MG63 (cell line): ENCODE measurements around the gene NAT9. TPM values are rescaled to one million over a fixed set of nuclear protein-coding genes. Genes with fewer than 3 reads are reported as not detected.

ENCODE experiments used
- DNase-seq: peaks from one replicate; pipeline ENCODE4 v3.0.0-alpha.2; 2020
- H3K27me3 ChIP-seq: fragments of 250-450 bp; sonication (Bioruptor Pico); 2 replicates; pipeline ENCODE4 v1.5.1; 2020; ENCODE audit warnings: mild to moderate bottlenecking, moderate library complexity
- H3K36me3 ChIP-seq: fragments of 250-450 bp; sonication (Bioruptor Pico); 2 replicates; pipeline ENCODE4 v1.5.1; 2020; ENCODE audit warnings: mild to moderate bottlenecking, moderate library complexity
- H3K4me3 ChIP-seq: fragments of 250-450 bp; sonication (Bioruptor Pico); 2 replicates; pipeline ENCODE4 v1.5.1; 2020; ENCODE audit warnings: mild to moderate bottlenecking, moderate library complexity
- H3K9me3 ChIP-seq: fragments of 250-450 bp; sonication (Bioruptor Pico); 2 replicates; pipeline ENCODE4 v1.5.1; 2020; ENCODE audit warnings: mild to moderate bottlenecking, moderate library complexity
- total RNA-seq: library from RNA; depleted of rRNA; stranded (reverse); fragments of >200 nt; shearing (Covaris generic); gene quantifications from 2 replicates; pipeline ENCODE4 v1.2.3, GENCODE V29; 2014; ENCODE audit warnings: low replicate concordance

The NAT9 gene
- total RNA-seq, 1 experiment from 2014 or later: 51.6 TPM

DNA sequence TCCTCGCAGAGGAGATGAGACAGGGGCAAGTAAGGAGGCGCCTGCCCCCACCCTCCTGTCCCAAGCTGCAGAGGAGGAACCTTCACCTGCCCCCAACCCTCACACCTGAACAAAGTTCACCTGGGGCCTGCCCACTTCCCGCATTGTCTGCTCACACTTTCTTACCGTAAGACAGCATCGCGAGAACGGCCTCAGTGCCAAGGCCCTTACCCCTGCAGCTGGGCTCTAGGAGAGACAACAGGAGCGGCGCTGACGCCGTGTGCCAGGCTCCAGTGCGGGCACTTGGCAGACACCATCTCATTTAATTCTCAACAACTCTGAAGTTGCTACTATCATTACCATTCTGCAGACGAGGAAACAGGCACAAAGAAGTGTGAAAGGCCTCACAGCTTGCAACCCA is 4.1 kb downstream of the NAT9 start:
- Histone ChIP-seq H3K36me3 (peaks cover 75% of the 10 kb centered on the region), H3K9me3 (no peaks in the 10 kb centered on the region), H3K4me3 (no peak overlapping the region), H3K27me3 (no peaks in the 10 kb centered on the region)
- DNase-seq: no peak

DNA sequence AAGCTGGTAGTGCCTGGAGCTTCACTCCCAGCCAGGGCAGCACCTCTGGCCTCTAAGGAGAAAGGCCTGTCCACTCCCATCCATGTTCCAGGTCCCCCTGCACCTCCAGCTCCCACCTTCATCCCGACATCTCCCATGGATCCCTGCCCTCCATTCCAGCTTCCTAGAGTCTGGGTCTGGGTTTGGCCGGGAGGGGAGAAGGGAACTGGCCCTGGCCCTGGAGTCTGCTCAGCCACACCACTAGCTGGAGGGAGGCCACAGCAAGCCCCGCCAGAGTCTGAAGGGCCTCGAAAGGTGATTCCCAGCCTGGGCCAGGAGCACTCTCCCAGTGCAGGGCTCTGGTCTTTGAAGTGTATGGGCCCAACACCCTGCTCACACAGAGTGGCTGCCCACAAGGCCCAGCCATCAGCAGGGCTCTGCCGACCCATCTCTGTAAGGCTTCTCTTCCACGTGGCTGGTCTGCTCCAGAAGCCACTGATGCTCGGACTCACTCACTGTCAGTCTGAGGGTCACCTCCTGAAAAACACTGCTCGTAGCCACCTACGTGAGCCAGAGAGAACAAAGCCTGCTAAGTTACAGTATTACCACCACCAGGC is 4.7 kb downstream of the NAT9 start:
- no peaks in the 10 kb centered on the region for H3K27me3 ChIP-seq
- no peak for DNase-seq
- H3K36me3 ChIP-seq: peaks cover 81% of the 10 kb centered on the region
- no peaks in the 10 kb centered on the region for H3K9me3 ChIP-seq
- H3K4me3 ChIP-seq: no peak overlapping the region

DNA sequence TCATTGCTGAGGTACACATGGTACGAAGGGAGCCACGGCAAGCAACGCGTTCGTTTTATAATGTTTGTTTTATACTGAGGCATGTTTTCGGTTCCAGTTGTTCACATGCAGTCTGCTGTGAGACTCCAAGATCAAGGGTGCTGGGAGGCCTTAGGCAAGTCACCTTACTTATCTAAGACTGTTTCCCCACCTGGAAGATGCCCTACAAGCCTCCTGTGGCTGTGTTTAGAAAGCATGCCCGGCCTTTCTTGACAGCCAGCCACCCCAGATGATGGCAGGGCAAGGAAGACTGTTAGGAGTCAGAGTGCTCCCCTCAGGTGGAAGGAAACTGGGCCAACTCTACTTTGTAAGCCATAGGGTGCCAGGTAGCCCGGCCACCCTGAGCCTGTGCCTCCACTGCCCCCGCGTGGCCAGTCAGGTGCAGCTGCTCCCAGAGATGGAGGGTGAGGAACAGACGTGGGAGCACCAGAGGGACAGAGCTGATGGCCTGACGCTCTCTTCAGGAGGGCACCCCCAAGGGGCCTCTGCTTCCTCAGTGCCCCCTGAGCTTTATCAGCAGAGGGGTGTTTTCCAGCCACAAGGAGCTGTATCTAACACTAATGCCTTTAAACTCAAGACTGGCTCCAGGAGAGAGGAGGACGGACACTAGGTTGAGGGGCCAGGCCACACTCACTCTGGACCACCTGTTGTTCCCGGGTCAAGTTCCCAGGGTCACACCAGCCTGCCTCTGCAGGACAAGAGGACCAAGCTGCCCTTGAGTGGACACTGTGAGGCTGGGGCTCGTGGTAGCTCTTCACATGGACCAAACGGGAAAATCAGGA is 5.4 kb downstream of the NAT9 start:
- no peak for DNase-seq
- Histone ChIP-seq H3K4me3 (no peak overlapping the region), H3K27me3 (no peaks in the 10 kb centered on the region), H3K36me3 (peaks cover 87% of the 10 kb centered on the region), H3K9me3 (no peaks in the 10 kb centered on the region)

DNA sequence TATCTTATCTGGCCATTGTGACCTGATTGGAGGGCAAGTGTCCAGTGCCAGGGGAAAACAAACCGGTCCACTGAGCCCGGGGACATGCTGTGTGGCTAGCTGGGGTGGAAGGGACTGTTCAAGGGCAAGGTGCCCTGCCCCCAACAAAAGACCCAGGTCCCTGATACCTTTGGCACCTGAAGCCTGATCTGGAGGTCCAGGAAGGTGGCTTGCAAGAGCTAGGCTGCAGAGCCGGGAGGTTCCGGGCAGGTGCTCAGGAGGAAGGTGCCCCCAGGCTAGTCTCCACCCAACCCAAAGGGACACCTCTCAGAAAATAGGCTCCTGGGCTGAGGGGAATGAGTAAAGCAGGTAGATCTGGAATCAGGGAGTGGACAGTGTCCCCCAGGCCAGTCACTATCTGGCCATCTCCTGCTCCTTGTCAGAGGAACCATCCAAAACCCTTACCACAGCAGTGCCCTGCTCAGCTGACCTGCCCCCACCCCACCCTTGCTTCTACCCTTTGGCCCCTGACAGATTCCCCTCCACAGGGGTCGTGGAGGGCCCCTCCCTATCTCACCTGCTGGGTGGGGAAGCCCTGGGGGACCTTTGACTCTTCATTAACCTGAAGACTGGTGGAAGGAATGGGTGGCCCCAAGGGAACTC is 6.2 kb downstream of the NAT9 start:
- DNase-seq: no peak
- H3K36me3 ChIP-seq: peaks cover 89% of the 10 kb centered on the region

GRCh38 chr17:74769266-74769855 is 6.8 kb downstream of the NAT9 start:
- Histone ChIP-seq H3K4me3 (no peak overlapping the region), H3K9me3 (no peaks in the 10 kb centered on the region), H3K27me3 (no peaks in the 10 kb centered on the region), H3K36me3 (peaks cover 90% of the 10 kb centered on the region)
- DNase-seq: no peak

More for the DNA sequence above, 6.2 kb downstream of the NAT9 start:
- Histone ChIP-seq H3K27me3 (no peaks in the 10 kb centered on the region), H3K9me3 (no peaks in the 10 kb centered on the region), H3K4me3 (no peak overlapping the region)

GRCh38 chr17:74768763-74769114 is 7.4 kb downstream of the NAT9 start:
- Histone ChIP-seq H3K9me3 (no peaks in the 10 kb centered on the region), H3K36me3 (peaks cover 89% of the 10 kb centered on the region), H3K4me3 (no peak overlapping the region), H3K27me3 (no peaks in the 10 kb centered on the region)
- DNase-seq: no peak

GRCh38 chr17:74768069-74768762 is 7.9 kb downstream of the NAT9 start:
- peak; percentile 98 for DNase-seq

DNA sequence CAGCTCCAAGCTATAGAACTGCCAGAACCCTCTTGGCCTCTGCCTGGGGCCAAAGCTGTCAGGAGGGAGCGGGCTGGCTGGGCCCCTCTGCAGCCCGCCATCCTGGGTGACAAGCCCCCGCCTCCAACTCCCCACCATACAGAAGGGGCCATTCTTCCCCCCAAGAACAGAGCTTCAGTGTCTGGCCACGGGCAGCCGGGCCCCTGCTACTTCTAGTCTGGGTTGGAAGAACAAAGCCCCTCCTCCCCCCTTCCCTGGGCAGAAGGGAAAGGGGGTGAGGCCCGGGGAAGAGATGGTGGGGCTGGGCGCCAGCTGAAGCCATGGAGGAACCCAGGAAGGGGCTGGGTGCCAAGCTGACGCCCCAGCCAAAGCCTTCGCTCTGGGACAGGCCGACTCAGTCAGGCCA is 9.0 kb downstream of the NAT9 start:
- H3K4me3 ChIP-seq: no peak overlapping the region
- no peaks in the 10 kb centered on the region for H3K27me3 ChIP-seq
- H3K9me3 ChIP-seq: no peaks in the 10 kb centered on the region
- H3K36me3 ChIP-seq: peaks cover 85% of the 10 kb centered on the region
- DNase-seq: peak; percentile 59

More at GRCh38 chr17:74768069-74768762, 7.9 kb downstream of the NAT9 start:
- H3K36me3 ChIP-seq: peaks cover 89% of the 10 kb centered on the region
- no peaks in the 10 kb centered on the region for H3K27me3 ChIP-seq
- no peak overlapping the region for H3K4me3 ChIP-seq
- H3K9me3 ChIP-seq: no peaks in the 10 kb centered on the region

DNA sequence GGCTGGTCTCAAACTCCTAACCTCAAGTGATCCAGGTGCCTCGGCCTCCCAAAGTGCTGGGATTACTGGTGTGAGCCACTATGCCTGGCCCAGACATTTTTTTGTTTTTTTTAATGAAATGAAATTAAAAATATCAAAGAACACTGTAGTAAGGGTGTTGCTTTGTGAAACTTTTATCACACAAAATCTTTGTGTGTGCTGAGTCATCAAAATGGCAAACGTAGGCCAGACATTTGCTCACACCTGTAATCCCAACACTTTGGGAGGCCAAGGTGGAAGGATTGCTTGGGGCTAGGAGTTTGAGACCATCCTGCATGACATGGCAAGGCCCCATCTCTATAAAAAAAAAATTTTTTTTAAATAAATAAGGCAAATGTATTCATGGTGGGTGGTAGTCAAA is 9.7 kb downstream of the NAT9 start:
- Histone ChIP-seq H3K4me3 (no peak overlapping the region), H3K36me3 (peaks cover 78% of the 10 kb centered on the region), H3K9me3 (no peaks in the 10 kb centered on the region), H3K27me3 (no peaks in the 10 kb centered on the region)
- DNase-seq: no peak

- H3K4me3 ChIP-seq: no peak overlapping the region
- H3K27me3 ChIP-seq: no peaks in the 10 kb centered on the region
- DNase-seq: no peak
- H3K36me3 ChIP-seq: peaks cover 62% of the 10 kb centered on the region
- no peaks in the 10 kb centered on the region for H3K9me3 ChIP-seq
Observed at GRCh38 chr17:74764751-74765286, 11.3 kb downstream of the NAT9 start.

GRCh38 chr17:74763565-74764387 is 12.4 kb downstream of the NAT9 start:
- Histone ChIP-seq H3K36me3 (peaks cover 57% of the 10 kb centered on the region), H3K4me3 (no peak overlapping the region), H3K27me3 (no peaks in the 10 kb centered on the region), H3K9me3 (no peaks in the 10 kb centered on the region)
- no peak for DNase-seq

GRCh38 chr17:74761931-74762330 is 14.2 kb downstream of the NAT9 start:
- DNase-seq: no peak
- Histone ChIP-seq H3K9me3 (no peaks in the 10 kb centered on the region), H3K4me3 (no peak overlapping the region), H3K36me3 (peaks cover 47% of the 10 kb centered on the region), H3K27me3 (no peaks in the 10 kb centered on the region)

GRCh38 chr17:74761419-74761818 is 14.7 kb downstream of the NAT9 start:
- Histone ChIP-seq H3K36me3 (peaks cover 44% of the 10 kb centered on the region), H3K27me3 (no peaks in the 10 kb centered on the region), H3K9me3 (no peaks in the 10 kb centered on the region), H3K4me3 (no peak overlapping the region)
- DNase-seq: no peak

GRCh38 chr17:74760404-74761105 is 15.6 kb downstream of the NAT9 start:
- Histone ChIP-seq H3K27me3 (no peaks in the 10 kb centered on the region), H3K9me3 (no peaks in the 10 kb centered on the region), H3K4me3 (no peak overlapping the region), H3K36me3 (peaks cover 39% of the 10 kb centered on the region)
- peak; percentile 66 for DNase-seq

- Histone ChIP-seq H3K4me3 (no peak overlapping the region), H3K36me3 (peaks cover 41% of the 10 kb centered on the region), H3K27me3 (no peaks in the 10 kb centered on the region), H3K9me3 (no peaks in the 10 kb centered on the region)
- no peak for DNase-seq
Observed at GRCh38 chr17:74759941-74760340, 16.2 kb downstream of the NAT9 start.
